H9 (cell line): ENCODE results near the gene RRP12. TPM values are rescaled to one million over a fixed set of nuclear protein-coding genes. Genes with fewer than 3 reads are reported as not detected.

ENCODE experiments used
- DNase-seq: peaks from one replicate; pipeline ENCODE4 v3.0.0-alpha.2; 2017
- H2AFZ ChIP-seq: one replicate; pipeline ENCODE4 v1.6.1; 2013; ENCODE audit warnings: mild to moderate bottlenecking, low read length, control low read depth, moderate library complexity
- H2AK5ac ChIP-seq: 2 replicates; pipeline ENCODE4 v1.6.1; 2013; ENCODE audit warnings: low read length, control low read depth, mixed read lengths; ENCODE audit not compliant: insufficient read length
- H2BK120ac ChIP-seq: one replicate; pipeline ENCODE4 v1.6.1; 2013; ENCODE audit warnings: low read depth, mild to moderate bottlenecking, low read length, control low read depth, inconsistent platforms; ENCODE audit not compliant: poor library complexity, severe bottlenecking
- H2BK12ac ChIP-seq: 2 replicates; pipeline ENCODE4 v1.6.1; 2013; ENCODE audit warnings: low read length, control low read depth, mixed read lengths, low read depth; ENCODE audit not compliant: insufficient read length
- H2BK15ac ChIP-seq: 2 replicates; pipeline ENCODE4 v1.6.1; 2013; ENCODE audit warnings: low read depth, low read length, control low read depth
- H2BK20ac ChIP-seq: one replicate; pipeline ENCODE4 v1.6.1; 2013; ENCODE audit warnings: low read depth, mild to moderate bottlenecking, low read length, control low read depth, inconsistent platforms; ENCODE audit not compliant: poor library complexity, severe bottlenecking
- H2BK5ac ChIP-seq: 2 replicates; pipeline ENCODE4 v1.6.1; 2013; ENCODE audit warnings: low read length, control low read depth, mixed read lengths; ENCODE audit not compliant: insufficient read length
- H3K14ac ChIP-seq: 2 replicates; pipeline ENCODE4 v1.6.1; 2013; ENCODE audit warnings: low read length, control low read depth; ENCODE audit not compliant: insufficient read depth
- H3K18ac ChIP-seq: 2 replicates; pipeline ENCODE4 v1.6.1; 2013; ENCODE audit warnings: low read depth, mild to moderate bottlenecking, mixed read lengths, low read length, control low read depth; ENCODE audit not compliant: insufficient read length
- H3K23ac ChIP-seq: 2 replicates; pipeline ENCODE4 v1.6.1; 2013; ENCODE audit warnings: low read length, control low read depth, mixed read lengths, low read depth; ENCODE audit not compliant: insufficient read length
- H3K23me2 ChIP-seq: 2 replicates; pipeline ENCODE4 v1.6.1; 2013; ENCODE audit warnings: low read depth, mild to moderate bottlenecking, mixed read lengths, low read length, control low read depth; ENCODE audit not compliant: insufficient read length, poor library complexity, severe bottlenecking
- H3K27ac ChIP-seq: 2 replicates; pipeline ENCODE4 v1.5.1; 2013; ENCODE audit warnings: low read length, control low read depth, mixed read lengths, low read depth; ENCODE audit not compliant: insufficient read length
- H3K27me3 ChIP-seq: 2 replicates; pipeline ENCODE4 v1.6.1; 2013; ENCODE audit warnings: low read length, control low read depth, inconsistent platforms; ENCODE audit not compliant: insufficient read depth
- H3K4ac ChIP-seq: 2 replicates; pipeline ENCODE4 v1.6.1; 2013; ENCODE audit warnings: low read depth, mild to moderate bottlenecking, control low read depth, inconsistent platforms, low read length, moderate library complexity
- H3K4me1 ChIP-seq: 2 replicates; pipeline ENCODE4 v1.6.1; 2013; ENCODE audit warnings: low read length, control low read depth, inconsistent platforms; ENCODE audit not compliant: insufficient read depth
- H3K4me2 ChIP-seq: 2 replicates; pipeline ENCODE4 v1.6.1; 2013; ENCODE audit warnings: low read length, control low read depth, mixed read lengths; ENCODE audit not compliant: insufficient read length, insufficient read depth
- H3K56ac ChIP-seq: 2 replicates; pipeline ENCODE4 v1.6.1; 2013; ENCODE audit warnings: low read depth, mild to moderate bottlenecking, mixed read lengths, low read length, control low read depth; ENCODE audit not compliant: insufficient read length
- H3K79me1 ChIP-seq: 2 replicates; pipeline ENCODE4 v1.6.1; 2013; ENCODE audit warnings: low read depth, mild to moderate bottlenecking, moderate library complexity, low read length, control low read depth, inconsistent platforms; ENCODE audit not compliant: insufficient read depth, poor library complexity, severe bottlenecking
- H3K79me2 ChIP-seq: 2 replicates; pipeline ENCODE4 v1.6.1; 2013; ENCODE audit warnings: low read length, control low read depth, inconsistent platforms; ENCODE audit not compliant: insufficient read depth
- H3K9ac ChIP-seq: 2 replicates; pipeline ENCODE4 v1.6.1; 2013; ENCODE audit warnings: low read length, control low read depth, mixed read lengths; ENCODE audit not compliant: insufficient read length; ENCODE audit errors: extremely low read depth
- H3K9me3 ChIP-seq: one replicate; pipeline ENCODE4 v1.6.1; 2013; ENCODE audit warnings: low read depth, low read length, inconsistent platforms; ENCODE audit not compliant: control insufficient read depth
- H3T11ph ChIP-seq: one replicate; pipeline ENCODE4 v1.6.1; 2013; ENCODE audit warnings: mild to moderate bottlenecking, low read length, control low read depth, inconsistent platforms
- H4K20me1 ChIP-seq: one replicate; pipeline ENCODE4 v1.6.1; 2013; ENCODE audit not compliant: control insufficient read depth, insufficient read length, insufficient read depth
- H4K5ac ChIP-seq: 2 replicates; pipeline ENCODE4 v1.6.1; 2013; ENCODE audit warnings: low read depth, mild to moderate bottlenecking, mixed read lengths, low read length, control low read depth; ENCODE audit not compliant: insufficient read length
- H4K8ac ChIP-seq: replicated peaks from 2 replicates; pipeline ENCODE4 v1.6.1; 2013; ENCODE audit warnings: low read length, control low read depth, mixed read lengths, low read depth; ENCODE audit not compliant: insufficient read length
- H4K91ac ChIP-seq: 2 replicates; pipeline ENCODE4 v1.6.1; 2013; ENCODE audit warnings: low read depth, mild to moderate bottlenecking, moderate library complexity, mixed read lengths, low read length, control low read depth; ENCODE audit not compliant: insufficient read length
- H3K27ac Mint-ChIP-seq, 3 experiments: 2 replicates in 2 of 3; 3 replicates in 1 of 3; pipeline ENCODE4 v1.8.0; 2020 to 2021; ENCODE audit warnings: mixed read lengths in 3 of 3, mild to moderate bottlenecking in 1 of 3, moderate library complexity in 1 of 3
- H3K27me3 Mint-ChIP-seq: 2 replicates; pipeline ENCODE4 v1.8.0; 2021; ENCODE audit warnings: low read depth, mild to moderate bottlenecking, moderate library complexity, mixed read lengths
- H3K36me3 Mint-ChIP-seq, 3 experiments: 2 replicates in 2 of 3; 3 replicates in 1 of 3; pipeline ENCODE4 v1.8.0; 2020 to 2021; ENCODE audit warnings: low read depth in 3 of 3, mixed read lengths in 3 of 3; ENCODE audit not compliant: insufficient read depth in 1 of 3
- H3K4me1 Mint-ChIP-seq, 2 experiments: 2 replicates each; pipeline ENCODE4 v1.8.0; 2020; ENCODE audit warnings: mixed read lengths in 2 of 2
- H3K4me3 Mint-ChIP-seq, 2 experiments: 2 replicates in 1 of 2; 3 replicates in 1 of 2; pipeline ENCODE4 v1.8.0; 2020 to 2021; ENCODE audit warnings: mild to moderate bottlenecking in 2 of 2, mixed read lengths in 2 of 2, moderate library complexity in 1 of 2
- H3K9me3 Mint-ChIP-seq, 2 experiments: 2 replicates in 1 of 2; 3 replicates in 1 of 2; pipeline ENCODE4 v1.8.0; 2020; ENCODE audit warnings: mild to moderate bottlenecking in 2 of 2, mixed read lengths in 2 of 2, moderate library complexity in 1 of 2
- CTCF ChIP-seq: fragments of 200-600 bp; sonication (generic); conservative IDR thresholded peaks from 3 replicates; pipeline ENCODE4 v1.8.0; 2021; ENCODE audit warnings: antibody characterized with exemption, mild to moderate bottlenecking
- WGBS: extraction: QIAGEN DNeasy Blood & Tissue Kit; methylation state at CpG from one replicate; pipeline ENCODE4 v1.1.7; 2013; ENCODE audit warnings: missing lambda C conversion rate, low lambda C conversion rate, mixed read lengths; ENCODE audit not compliant: insufficient read length; ENCODE audit errors: extremely low coverage; 5-methylcytosine and 5-hydroxymethylcytosine counted together
- total RNA-seq: library from RNA; stranded (reverse); gene quantifications from 2 replicates; pipeline ENCODE4 v1.2.1, GENCODE V29; 2021

RRP12 gene
- total RNA-seq, 1 experiment from 2014 or later, result 71.6 TPM

DNA sequence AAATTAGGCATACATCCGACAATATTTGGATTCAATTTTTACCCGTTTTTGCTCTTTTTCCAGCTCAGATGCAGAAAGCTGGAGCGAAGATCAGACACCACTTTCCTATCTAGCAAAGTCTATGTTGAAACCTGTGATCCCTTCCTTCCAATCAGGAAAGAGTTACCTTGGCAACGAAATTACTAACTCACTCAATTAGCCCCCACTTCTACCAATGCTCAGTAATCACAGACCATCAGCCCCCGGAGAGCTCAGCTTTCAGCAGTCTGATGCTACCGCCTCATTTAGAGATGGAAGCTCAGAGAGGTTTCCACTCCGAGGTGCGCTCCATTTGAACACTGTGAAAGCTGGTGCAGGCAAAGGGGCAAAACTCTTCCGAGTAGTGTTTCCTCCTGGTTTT lies 75.4 kb downstream of the RRP12 start:
- Histone ChIP-seq H2BK12ac (no peak overlapping the region), H3K4me1 (peaks cover 9% of the 10 kb centered on the region; the same call in 1 of the 2 replicates), H3K9ac (no peak overlapping the region), H3K79me1 (peaks cover 4% of the 10 kb centered on the region), H3K4ac (no peak overlapping the region), H3K27ac (no peak overlapping the region), H2BK15ac (no peak overlapping the region), H4K8ac (no peak overlapping the region), H2BK120ac (no peak overlapping the region), H2AK5ac (no peak overlapping the region), H3K56ac (no peak overlapping the region), H2BK20ac (no peak overlapping the region), H2AFZ (no peak overlapping the region), H3K9me3 (no peaks in the 10 kb centered on the region), H3K23ac (no peak overlapping the region), H4K5ac (no peak overlapping the region), H4K20me1 (no peaks in the 10 kb centered on the region), H3K79me2 (no peaks in the 10 kb centered on the region), H3K27me3 (peaks cover 3% of the 10 kb centered on the region; the same call in 1 of the 2 replicates), H3K14ac (no peak overlapping the region), H3T11ph (no peak overlapping the region), H2BK5ac (no peak overlapping the region), H3K18ac (no peak overlapping the region), H3K4me2 (no peak overlapping the region), H3K23me2 (peaks cover 4% of the 10 kb centered on the region), H4K91ac (no peak overlapping the region)
- WGBS, result no CpG with 5 or more reads among the region's 9 CpGs
- no peak for TF ChIP-seq CTCF
- no peaks in the 10 kb centered on the region; a peak in 1 of 5 replicates for H3K9me3 Mint-ChIP-seq
- no peak for DNase-seq
- no peak overlapping the region for H3K4me3 Mint-ChIP-seq
- H3K27ac Mint-ChIP-seq, result 0 out of 7 replicates have a peak overlapping the region, but pooled peaks of 1 of the 3 experiments have one; percentile 27
- H3K4me1 Mint-ChIP-seq, result peaks cover 52 to 55% of the 10 kb centered on the region in 2 experiments
- H3K36me3 Mint-ChIP-seq, result peaks cover 14 to 32% (median 19%) of the 10 kb centered on the region in 3 experiments; a peak in 6 of 7 replicates
- H3K27me3 Mint-ChIP-seq, result peaks cover 15% of the 10 kb centered on the region
